ENCODE measurements around the gene SNX4. TPM values are rescaled to one million over a fixed set of nuclear protein-coding genes. Genes with fewer than 3 reads are reported as not detected.

The SNX4 gene
- polyA plus RNA-seq, 2 of the 4 experiments (the other 2 are of a cell fraction): 19.1 to 21.7 TPM

- POLR2A ChIA-PET: no interaction called here
- Histone ChIP-seq H3K9me3 (no peaks in the 10 kb centered on the region), H3K4me2 (no peak overlapping the region), H3K27ac (no peak overlapping the region), H3K4me1 (peaks cover 20% of the 10 kb centered on the region), H3K4me3 (no peak overlapping the region)
- TF ChIP-seq HMGXB4 (CRISPR knock-in tag; IDR thresholded peaks at IDR 0.05; ENCODE audit: borderline replicate concordance) (no peak), RFX5 (IDR thresholded peaks at IDR 0.05) (no peak), TP53 (CRISPR knock-in tag; IDR thresholded peaks at IDR 0.05) (no peak), RAD21 (conservative IDR thresholded peaks at IDR 0.05 in 1 of 2, IDR thresholded peaks at IDR 0.05 in 1 of 2) (no peak), NR3C1 (IDR thresholded peaks at IDR 0.05) (no peak), PBX3 (IDR thresholded peaks at IDR 0.05) (no peak), HEYL (CRISPR knock-in tag; IDR thresholded peaks at IDR 0.05) (no peak), ZFP36 (IDR thresholded peaks at IDR 0.05; ENCODE audit: borderline replicate concordance, partially characterized antibody) (no peak), ELK1 (IDR thresholded peaks at IDR 0.05; ENCODE audit: low read depth, low read length) (no peak), RNF2 (IDR thresholded peaks at IDR 0.05; ENCODE audit: borderline replicate concordance, low read depth) (no peak), TFCP2L1 (CRISPR knock-in tag; IDR thresholded peaks at IDR 0.05) (no peak), JUNB (IDR thresholded peaks at IDR 0.05) (no peak), NPAS2 (CRISPR knock-in tag; IDR thresholded peaks at IDR 0.05; ENCODE audit: borderline replicate concordance) (no peak), ZNF302 (CRISPR knock-in tag; IDR thresholded peaks at IDR 0.05) (no peak), EP300 (IDR thresholded peaks at IDR 0.05) (no peak), POLR2A (IDR thresholded peaks at IDR 0.05; ENCODE audit: low read length) (no peak), MYC (IDR thresholded peaks at IDR 0.05; ENCODE audit: borderline replicate concordance, low read length) (no peak), FOSB (CRISPR knock-in tag; IDR thresholded peaks at IDR 0.05) (no peak), CHD4 (IDR thresholded peaks at IDR 0.05; ENCODE audit: borderline replicate concordance) (no peak), ZSCAN20 (CRISPR knock-in tag; IDR thresholded peaks at IDR 0.05) (no peak)
- CTCF ChIA-PET: no interaction called here
- DNase-seq (ENCODE audit: low read depth in 1 of 2, low spot score in 1 of 2) (no peak), ATAC-seq (no peak), FAIRE-seq (no peak)
Measured at GRCh38 chr3:125515421-125515820, 4.6 kb downstream of the SNX4 start.

GRCh38 chr3:125513490-125514115 is 6.4 kb downstream of the SNX4 start:
- Histone ChIP-seq H3K4me3 (no peak overlapping the region), H3K27ac (no peak overlapping the region), H3K9me3 (peaks cover 6% of the 10 kb centered on the region; the same call in 1 of the 3 replicates), H3K4me1 (peaks cover 15% of the 10 kb centered on the region), H3K4me2 (no peak overlapping the region)
- ChIA-PET CTCF (interaction anchor here (0.6 kb wide), 1 partner anchor 110 kb away, joined by 3 read pairs; no protein-coding TSS in a partner anchor), POLR2A (no interaction called here)
- FAIRE-seq: no peak
- WGBS (ENCODE audit: missing lambda C conversion rate): 74% methylated on average over 6 of the region's 6 CpGs
- DNase-seq (ENCODE audit: low read depth in 1 of 2, low spot score in 1 of 2): no peak
- no peak for ATAC-seq
- no peak for TF ChIP-seq E2F6 (IDR thresholded peaks at IDR 0.05; ENCODE audit: borderline replicate concordance, low read depth)
- no peak for TF ChIP-seq CTCF (IDR thresholded peaks at IDR 0.05)
- TF ChIP-seq CBX2 (IDR thresholded peaks at IDR 0.05; ENCODE audit: borderline replicate concordance, low read depth): no peak
- no peak for TF ChIP-seq JUN (IDR thresholded peaks at IDR 0.05)
- TF ChIP-seq TFCP2L1 (CRISPR knock-in tag; IDR thresholded peaks at IDR 0.05): no peak
- no peak for TF ChIP-seq KDM1A (IDR thresholded peaks at IDR 0.05; ENCODE audit: low read depth)
- no peak for TF ChIP-seq REST (IDR thresholded peaks at IDR 0.05)
- TF ChIP-seq RNF2 (IDR thresholded peaks at IDR 0.05; ENCODE audit: borderline replicate concordance, low read depth): no peak
- no peak for TF ChIP-seq POLR2AphosphoS2 (conservative IDR thresholded peaks at IDR 0.05; ENCODE audit: low read length)
- no peak for TF ChIP-seq RCOR1 (IDR thresholded peaks at IDR 0.05; ENCODE audit: low read depth, low read length)

Measured in A549 (cell line).